Keratinocyte (primary cell): Measurements from ENCODE around the gene NDUFA9. TPM values are rescaled to one million over a fixed set of nuclear protein-coding genes. Genes with fewer than 3 reads are reported as not detected.

ENCODE experiments used
- DNase-seq: peaks from one replicate; pipeline ENCODE4 v3.0.0-alpha.2; 2011; ENCODE audit warnings: low read depth, missing footprints, low spot score
- FAIRE-seq: peaks from 2 replicates; lab custom pipeline; 2011; peaks lifted over from hg19 to GRCh38; lab: Jason Lieb, UNC
- H2AFZ ChIP-seq: 2 replicates; pipeline ENCODE4 v1.6.0; 2012; ENCODE audit warnings: low read length, control low read depth, inconsistent platforms; ENCODE audit not compliant: control insufficient read depth
- H3K27ac ChIP-seq: 2 replicates; pipeline ENCODE4 v1.5.1; 2011; ENCODE audit warnings: low read length; ENCODE audit not compliant: control insufficient read depth, insufficient read depth
- H3K27me3 ChIP-seq: 3 replicates; pipeline ENCODE4 v1.6.0; 2011; ENCODE audit warnings: low read length; ENCODE audit not compliant: control insufficient read depth, insufficient read depth; ENCODE audit errors: extremely low read depth
- H3K36me3 ChIP-seq, 2 experiments: 2 replicates in 1 of 2; 3 replicates in 1 of 2; pipeline ENCODE4 v1.5.1; 2011; ENCODE audit warnings: low read length in 2 of 2, mild to moderate bottlenecking in 1 of 2; ENCODE audit not compliant: control insufficient read depth in 2 of 2, insufficient read depth in 2 of 2; ENCODE audit errors: extremely low read depth in 1 of 2
- H3K4me1 ChIP-seq: 3 replicates; pipeline ENCODE4 v1.5.1; 2011; ENCODE audit warnings: low read length; ENCODE audit not compliant: control insufficient read depth, insufficient read depth; ENCODE audit errors: extremely low read depth
- H3K4me2 ChIP-seq: 3 replicates; pipeline ENCODE4 v1.6.0; 2011; ENCODE audit warnings: low read depth, low read length; ENCODE audit not compliant: control insufficient read depth, insufficient read depth; ENCODE audit errors: extremely low read depth
- H3K4me3 ChIP-seq, 3 experiments: fragments of 200-600 bp in 1 of 3; sonication (generic) in 1 of 3; 2 replicates in 2 of 3; 3 replicates in 1 of 3; pipeline ENCODE4 v1.5.1; 2011 to 2016; ENCODE audit warnings: low read length in 3 of 3, mild to moderate bottlenecking in 3 of 3, control low read depth in 2 of 3, inconsistent platforms in 1 of 3, low read depth in 1 of 3, mixed read lengths in 1 of 3, mixed run types in 1 of 3, moderate library complexity in 1 of 3; ENCODE audit not compliant: control insufficient read depth in 2 of 3, insufficient read depth in 2 of 3; ENCODE audit errors: extremely low read depth in 1 of 3
- H3K79me2 ChIP-seq: 2 replicates; pipeline ENCODE4 v1.6.0; 2012; ENCODE audit warnings: low read length; ENCODE audit not compliant: control insufficient read depth, insufficient read depth
- H3K9ac ChIP-seq: 3 replicates; pipeline ENCODE4 v1.6.0; 2011; ENCODE audit warnings: low read length; ENCODE audit not compliant: control insufficient read depth, insufficient read depth; ENCODE audit errors: extremely low read depth
- H3K9me1 ChIP-seq: 3 replicates; pipeline ENCODE4 v1.6.0; 2011; ENCODE audit warnings: low read length; ENCODE audit not compliant: control insufficient read depth, insufficient read depth; ENCODE audit errors: extremely low read depth
- H3K9me3 ChIP-seq: 2 replicates; pipeline ENCODE4 v1.5.1; 2012; ENCODE audit warnings: low read depth, low read length; ENCODE audit not compliant: control insufficient read depth
- H4K20me1 ChIP-seq: 3 replicates; pipeline ENCODE4 v1.6.0; 2011; ENCODE audit warnings: low read length; ENCODE audit not compliant: control insufficient read depth, insufficient read depth; ENCODE audit errors: extremely low read depth
- EZH2 ChIP-seq: IDR thresholded peaks from one replicate; pipeline ENCODE4 v1.6.1; 2012; ENCODE audit warnings: inconsistent platforms, mild to moderate bottlenecking, low read length, moderate library complexity
- dilution Hi-C: fragments of 300-500 bp; cut with MboI; formaldehyde crosslinking; loops from one replicate; pipeline ENCODE4 v1.7.0; 2020; ENCODE audit warnings: low sequenced_read_pairs; ENCODE audit not compliant: extremely low pct_ligation_motif_present
- polyA plus RNA-seq, 5 experiments: library from polyadenylated mRNA; depleted of rRNA in 3 of 5; stranded (reverse) in 3 of 5; stranded (forward) in 1 of 5; unstranded in 1 of 5; fragments of >200 nt; gene quantifications; 1 replicate in 1 of 5; 2 replicates in 3 of 5; 3 replicates in 1 of 5; pipeline versions ENCODE4 v1.2.1 to v1.2.3, GENCODE V29; 2011 to 2012; ENCODE audit warnings: missing spikeins in 2 of 5, low read depth in 1 of 5, low replicate concordance in 1 of 5
- TF ChIP-seq, protein P1 (sequence below), 3 experiments: IDR thresholded peaks in 1 of 3; conservative IDR thresholded peaks in 1 of 3; optimal IDR thresholded peaks in 1 of 3; 2 replicates in 2 of 3; 3 replicates in 1 of 3; pipeline versions ENCODE3 to v1.5.1; 2011; ENCODE audit warnings: low read length in 3 of 3, mild to moderate bottlenecking in 3 of 3, moderate library complexity in 2 of 3, control low read depth in 1 of 3, inconsistent platforms in 1 of 3; ENCODE audit not compliant: insufficient read depth in 2 of 3; ENCODE audit errors: extremely low read depth in 1 of 3

Gene NDUFA9
- polyA plus RNA-seq, 1 donor (not counting 4 experiments of a cell fraction or from before 2014, with no cell fraction given) = 84.6 TPM

DNA sequence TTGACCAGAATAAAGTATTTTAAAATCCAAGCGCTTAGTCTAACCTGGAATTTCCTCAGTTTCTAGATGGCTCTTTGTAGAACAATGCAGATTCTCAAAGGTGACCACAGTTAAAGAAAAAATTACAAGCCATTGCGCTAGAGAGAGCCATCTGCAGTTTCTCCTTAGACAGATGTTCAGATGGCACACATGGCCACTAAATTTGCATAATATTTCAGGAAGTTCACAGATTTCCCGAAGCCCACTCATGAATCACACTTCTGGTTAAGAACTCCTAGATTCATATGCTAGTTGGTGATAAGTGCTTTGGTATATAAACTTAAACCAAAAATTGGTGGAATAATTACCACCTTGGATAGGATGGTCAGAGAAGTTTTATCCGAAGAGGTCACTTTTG, 812 bp upstream of the NDUFA9 start:
- Histone ChIP-seq H3K9ac (peak overlapping the region; percentile 95), H3K4me2 (peak overlapping the region; percentile 97), H3K79me2 (peaks cover 44% of the 10 kb centered on the region), H3K4me3 (peak overlapping the region; percentile 74 to 93 (median 92)), H3K9me1 (no peaks in the 10 kb centered on the region), H3K4me1 (peaks cover 16% of the 10 kb centered on the region), H3K27ac (peak overlapping the region; percentile 98), H3K36me3 (no peaks in the 10 kb centered on the region), H2AFZ (peak overlapping the region; percentile 100), H3K9me3 (no peaks in the 10 kb centered on the region), H3K27me3 (no peaks in the 10 kb centered on the region), H4K20me1 (no peaks in the 10 kb centered on the region)
- TF ChIP-seq EZH2 = no peak
- TF ChIP-seq, protein P1, sequence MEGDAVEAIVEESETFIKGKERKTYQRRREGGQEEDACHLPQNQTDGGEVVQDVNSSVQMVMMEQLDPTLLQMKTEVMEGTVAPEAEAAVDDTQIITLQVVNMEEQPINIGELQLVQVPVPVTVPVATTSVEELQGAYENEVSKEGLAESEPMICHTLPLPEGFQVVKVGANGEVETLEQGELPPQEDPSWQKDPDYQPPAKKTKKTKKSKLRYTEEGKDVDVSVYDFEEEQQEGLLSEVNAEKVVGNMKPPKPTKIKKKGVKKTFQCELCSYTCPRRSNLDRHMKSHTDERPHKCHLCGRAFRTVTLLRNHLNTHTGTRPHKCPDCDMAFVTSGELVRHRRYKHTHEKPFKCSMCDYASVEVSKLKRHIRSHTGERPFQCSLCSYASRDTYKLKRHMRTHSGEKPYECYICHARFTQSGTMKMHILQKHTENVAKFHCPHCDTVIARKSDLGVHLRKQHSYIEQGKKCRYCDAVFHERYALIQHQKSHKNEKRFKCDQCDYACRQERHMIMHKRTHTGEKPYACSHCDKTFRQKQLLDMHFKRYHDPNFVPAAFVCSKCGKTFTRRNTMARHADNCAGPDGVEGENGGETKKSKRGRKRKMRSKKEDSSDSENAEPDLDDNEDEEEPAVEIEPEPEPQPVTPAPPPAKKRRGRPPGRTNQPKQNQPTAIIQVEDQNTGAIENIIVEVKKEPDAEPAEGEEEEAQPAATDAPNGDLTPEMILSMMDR (optimal IDR thresholded peaks at IDR 0.05 in 1 of 3, IDR thresholded peaks at IDR 0.05 in 1 of 3, conservative IDR thresholded peaks at IDR 0.05 in 1 of 3; ENCODE audit: extremely low read depth in 1 of 3, insufficient read depth in 2 of 3, low read length in 3 of 3) = no peak
- dilution Hi-C loops = no loop called here
- FAIRE-seq (no peak), DNase-seq (no peak)

DNA sequence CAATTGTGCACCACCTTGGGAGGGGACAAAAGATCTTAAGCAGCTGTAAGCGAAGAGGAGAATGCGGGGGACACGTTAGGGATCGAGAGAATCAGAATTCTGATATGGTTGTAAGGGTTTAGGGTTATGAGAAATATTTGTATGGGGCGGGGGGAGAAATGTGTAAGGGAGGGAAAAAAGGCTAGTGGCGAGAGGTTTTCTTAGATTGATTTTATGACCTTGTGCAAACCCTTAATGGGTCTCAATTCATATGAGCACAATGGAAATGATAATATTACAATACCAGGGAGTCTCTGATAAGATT, 396 bp downstream of the NDUFA9 start:
- H3K9me3 ChIP-seq = no peaks in the 10 kb centered on the region
- H3K9ac ChIP-seq = peak overlapping the region; percentile 95
- H3K79me2 ChIP-seq = peaks cover 55% of the 10 kb centered on the region
- FAIRE-seq (no peak), DNase-seq (no peak)
- peak overlapping the region; percentile 88 for H3K4me2 ChIP-seq
- peaks cover 16% of the 10 kb centered on the region for H3K4me1 ChIP-seq
- TF ChIP-seq EZH2 = no peak
- TF ChIP-seq, protein P1 (optimal IDR thresholded peaks at IDR 0.05 in 1 of 3, IDR thresholded peaks at IDR 0.05 in 1 of 3, conservative IDR thresholded peaks at IDR 0.05 in 1 of 3; ENCODE audit: extremely low read depth in 1 of 3, insufficient read depth in 2 of 3, low read length in 3 of 3) = no peak
- peaks cover 0 to 3% of the 10 kb centered on the region in 2 experiments for H3K36me3 ChIP-seq
- no peaks in the 10 kb centered on the region for H3K27me3 ChIP-seq
- H3K4me3 ChIP-seq = peak overlapping the region; percentile 74 to 93 (median 92)
- H3K27ac ChIP-seq = peak overlapping the region; percentile 98
- H3K9me1 ChIP-seq = no peaks in the 10 kb centered on the region
- H4K20me1 ChIP-seq = no peaks in the 10 kb centered on the region
- dilution Hi-C loops = no loop called here
- peak overlapping the region; percentile 100 for H2AFZ ChIP-seq
